Measurements from ENCODE around the gene LEKR1.
"Not testable (repeated sequence)": the region's sequence is repeated elsewhere in the genome, so short reads cannot be mapped to it uniquely, and the experiment has no call there.

GRCh38 chr3:156910831-156911230 is 84.7 kb downstream of the LEKR1 start:
- not testable (repeated sequence) for TF ChIP-seq EZH2 (IDR thresholded peaks at IDR 0.05); POLR2AphosphoS5 (IDR thresholded peaks at IDR 0.05; ENCODE audit: borderline replicate concordance, low read depth, low read length)

Measured in SK-N-MC (cell line).